Cardiac muscle cell (in vitro differentiated cells and primary cell): ENCODE measurements around the gene GALNT14. TPM values are rescaled to one million over a fixed set of nuclear protein-coding genes. Genes with fewer than 3 reads are reported as not detected.

ENCODE experiments used
- DNase-seq, 2 donors: peaks; one replicate each; pipeline versions ENCODE4 v3.0.0 to v3.0.0-alpha.2; 2010 to 2017; ENCODE audit warnings: low read depth in 1 of 2, low spot score in 1 of 2
- H3K27ac ChIP-seq: fragments of 200-600 bp; sonication (generic); 2 replicates; pipeline ENCODE4 v1.5.1; 2016
- H3K27me3 ChIP-seq: fragments of 200-600 bp; sonication (generic); 2 replicates; pipeline ENCODE4 v1.6.0; 2016; ENCODE audit warnings: control low read depth
- H3K36me3 ChIP-seq: fragments of 200-600 bp; sonication (generic); 2 replicates; pipeline ENCODE4 v1.5.1; 2016; ENCODE audit warnings: control low read depth
- H3K4me1 ChIP-seq: fragments of 200-600 bp; sonication (generic); 2 replicates; pipeline ENCODE4 v1.8.1; 2017; ENCODE audit warnings: low read depth, mild to moderate bottlenecking, mixed run types
- H3K4me3 ChIP-seq: fragments of 200-600 bp; sonication (generic); 2 replicates; pipeline ENCODE4 v1.5.1; 2016; ENCODE audit warnings: mild to moderate bottlenecking
- H3K9me3 ChIP-seq: fragments of 200-600 bp; sonication (generic); 2 replicates; pipeline ENCODE4 v1.5.1; 2017; ENCODE audit warnings: low read depth, mild to moderate bottlenecking, control low read depth
- CTCF ChIP-seq: IDR thresholded peaks from 2 replicates; pipeline ENCODE4 v1.5.1; 2012; ENCODE audit warnings: low read depth, mild to moderate bottlenecking, low read length
- polyA plus RNA-seq: library from polyadenylated mRNA; unstranded; fragments of >200 nt; fragmentation: Nextera tagmentation; extraction: Ambion mirVana; gene quantifications from 2 replicates; pipeline ENCODE4 v1.2.1, GENCODE V29; 2016
- total RNA-seq: library from RNA; depleted of rRNA; stranded (reverse); fragments of >200 nt; gene quantifications from 2 replicates; pipeline ENCODE4 v1.2.3, GENCODE V29; 2016

Gene GALNT14
- total and polyA plus RNA-seq, 2 experiments from 2014 or later = 0.84 to 1.1 TPM

DNA sequence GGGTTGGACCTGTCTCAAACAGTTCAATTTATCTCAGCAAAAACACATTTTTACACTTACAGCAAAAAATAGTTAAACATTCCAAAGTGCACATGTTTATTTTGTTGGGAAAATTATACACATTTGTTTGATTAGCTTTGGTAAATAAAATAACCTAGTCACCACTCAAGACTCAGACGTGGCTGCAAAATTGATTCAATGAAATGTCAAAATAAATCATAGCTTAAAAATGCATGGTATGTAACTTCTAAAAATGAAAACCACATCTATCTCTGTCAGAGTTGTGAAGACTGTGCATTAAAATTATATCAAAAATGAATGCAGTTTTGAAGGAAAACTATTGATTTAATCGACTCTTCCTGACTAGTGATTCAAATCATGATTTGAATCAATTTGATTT, 56.7 kb downstream of the GALNT14 start:
- Histone ChIP-seq H3K27ac (no peak overlapping the region), H3K36me3 (no peaks in the 10 kb centered on the region), H3K4me1 (peaks cover 14% of the 10 kb centered on the region), H3K9me3 (no peaks in the 10 kb centered on the region), H3K4me3 (no peak overlapping the region), H3K27me3 (no peaks in the 10 kb centered on the region)
- no peak for TF ChIP-seq CTCF
- DNase-seq = no peak

GRCh38 chr2:31080361-31080760, 57.9 kb downstream of the GALNT14 start:
- H3K36me3 ChIP-seq = no peaks in the 10 kb centered on the region
- H3K4me3 ChIP-seq = no peak overlapping the region
- no peaks in the 10 kb centered on the region for H3K9me3 ChIP-seq
- no peak overlapping the region for H3K27ac ChIP-seq
- H3K4me1 ChIP-seq = peaks cover 14% of the 10 kb centered on the region
- TF ChIP-seq CTCF = no peak
- DNase-seq = no peak
- no peaks in the 10 kb centered on the region for H3K27me3 ChIP-seq

DNA sequence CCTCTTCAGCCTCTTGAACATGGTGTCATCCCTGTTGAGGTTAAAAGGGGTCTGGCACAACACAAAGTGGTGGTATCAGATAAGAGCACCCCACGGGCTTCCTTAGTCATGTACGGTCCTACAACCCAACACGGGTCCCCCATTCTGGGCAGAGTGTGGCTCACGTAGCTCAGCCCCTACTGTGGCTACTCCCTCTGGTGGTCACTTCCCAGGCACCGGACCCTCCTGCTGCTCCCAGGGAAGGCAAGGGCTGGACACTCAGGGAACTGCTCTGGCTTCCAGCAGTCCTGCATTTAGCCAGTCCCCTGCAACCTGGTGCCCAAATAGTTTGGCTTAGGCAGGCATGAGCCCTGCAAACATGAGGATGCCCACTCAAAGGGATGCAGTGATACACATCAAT, 58.6 kb downstream of the GALNT14 start:
- no peaks in the 10 kb centered on the region for H3K9me3 ChIP-seq
- H3K4me1 ChIP-seq = peaks cover 14% of the 10 kb centered on the region
- H3K27me3 ChIP-seq = no peaks in the 10 kb centered on the region
- no peak overlapping the region for H3K27ac ChIP-seq
- DNase-seq = peak in 1 of 2 donors; percentile 62
- no peaks in the 10 kb centered on the region for H3K36me3 ChIP-seq
- TF ChIP-seq CTCF = no peak
- H3K4me3 ChIP-seq = no peak overlapping the region

- no peak for DNase-seq
- Histone ChIP-seq H3K4me1 (peaks cover 14% of the 10 kb centered on the region), H3K36me3 (no peaks in the 10 kb centered on the region), H3K4me3 (no peak overlapping the region), H3K9me3 (no peaks in the 10 kb centered on the region), H3K27ac (no peak overlapping the region), H3K27me3 (no peaks in the 10 kb centered on the region)
- TF ChIP-seq CTCF = no peak
These were observed 59.6 kb downstream of the GALNT14 start for GRCh38 chr2:31078579-31079105.

DNA sequence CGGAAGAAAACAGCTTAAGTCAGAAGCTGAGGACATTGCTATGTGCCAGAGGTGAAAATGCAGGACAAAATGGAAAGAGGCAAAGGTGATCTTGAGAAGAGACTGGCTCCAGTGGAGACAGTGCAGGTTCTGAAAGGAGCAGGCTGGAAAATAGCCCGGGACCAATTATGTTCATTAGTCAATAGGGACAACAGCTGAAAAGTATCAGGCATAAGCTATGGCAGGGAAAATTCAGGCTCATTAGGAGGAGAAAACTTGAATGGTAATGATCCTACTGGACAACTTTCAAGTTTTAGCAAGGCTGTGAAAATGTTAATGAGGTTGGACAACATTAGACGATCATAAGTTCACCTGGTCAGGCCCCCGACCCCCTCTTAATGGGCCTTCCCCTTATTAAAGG, 60.2 kb downstream of the GALNT14 start:
- no peak for TF ChIP-seq CTCF
- Histone ChIP-seq H3K27ac (no peak overlapping the region), H3K4me1 (peaks cover 14% of the 10 kb centered on the region), H3K27me3 (no peaks in the 10 kb centered on the region), H3K36me3 (no peaks in the 10 kb centered on the region), H3K9me3 (no peaks in the 10 kb centered on the region), H3K4me3 (no peak overlapping the region)
- DNase-seq = no peak
